GM12878 (cell line): ENCODE data around the gene LRIG2.

ENCODE experiments used
- CEBPB ChIP-seq, 2 experiments: fragments of 150-350 bp in 1 of 2; IDR thresholded peaks; 2 replicates each; pipeline ENCODE4 v1.6.1; 2012 to 2014; ENCODE audit warnings: low read depth in 2 of 2, low read length in 2 of 2, borderline replicate concordance in 1 of 2, inconsistent platforms in 1 of 2
- NR2C2 ChIP-seq: IDR thresholded peaks from 2 replicates; pipeline ENCODE4 v1.6.1; 2011; ENCODE audit warnings: borderline replicate concordance, low read depth; ENCODE audit not compliant: control insufficient read depth, insufficient read length
- POLR2A ChIP-seq: IDR thresholded peaks from 2 replicates; pipeline ENCODE4 v1.6.1; 2011; ENCODE audit warnings: low read depth, mild to moderate bottlenecking, low read length
- RAD21 ChIP-seq: IDR thresholded peaks from 2 replicates; pipeline ENCODE4 v1.6.1; 2011; ENCODE audit warnings: mild to moderate bottlenecking, low read depth, low read length, moderate library complexity; ENCODE audit not compliant: insufficient read depth
- RCOR1 ChIP-seq: conservative IDR thresholded peaks from 2 replicates; pipeline ENCODE4 v1.6.1; 2012; ENCODE audit warnings: low read depth, low read length, improper control_type of control experiment
- ZNF384 ChIP-seq: IDR thresholded peaks from 2 replicates; pipeline ENCODE4 v1.6.1; 2012; ENCODE audit warnings: low read depth, mild to moderate bottlenecking, low read length, improper control_type of control experiment, borderline replicate concordance
- TF ChIP-seq, protein P1 (sequence below): fragments of 450-650 bp; formaldehyde crosslinking; IDR thresholded peaks from 2 replicates; pipeline ENCODE4 v1.4.0; 2020; ENCODE audit warnings: mild to moderate bottlenecking, moderate library complexity

DNA sequence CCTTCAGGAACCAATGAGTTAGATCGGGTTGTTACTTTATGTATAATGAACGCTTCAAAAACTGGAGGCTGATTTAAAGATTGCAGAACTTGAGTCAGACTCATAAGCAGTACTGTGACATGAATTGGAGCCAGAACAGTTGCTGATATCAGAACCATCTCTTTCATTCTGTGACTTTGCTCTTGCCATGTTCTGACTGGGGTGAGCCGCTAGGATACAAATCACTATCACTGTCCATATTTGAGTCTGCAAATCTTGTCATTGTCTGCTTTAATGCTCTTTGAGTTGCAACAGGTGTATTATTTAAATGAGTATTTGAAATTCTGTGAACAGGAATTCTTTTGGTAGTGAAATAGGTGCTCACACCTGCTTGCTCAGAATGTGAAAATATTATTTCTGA, 52.5 kb downstream of the LRIG2 start:
- no peak for TF ChIP-seq CEBPB (IDR thresholded peaks at IDR 0.05; ENCODE audit: borderline replicate concordance in 1 of 2, low read depth in 2 of 2, low read length in 2 of 2)
- TF ChIP-seq ZNF384, result no peak
- no peak for TF ChIP-seq RAD21
- no peak for TF ChIP-seq POLR2A
- TF ChIP-seq RCOR1, result no peak
- TF ChIP-seq, protein P1, sequence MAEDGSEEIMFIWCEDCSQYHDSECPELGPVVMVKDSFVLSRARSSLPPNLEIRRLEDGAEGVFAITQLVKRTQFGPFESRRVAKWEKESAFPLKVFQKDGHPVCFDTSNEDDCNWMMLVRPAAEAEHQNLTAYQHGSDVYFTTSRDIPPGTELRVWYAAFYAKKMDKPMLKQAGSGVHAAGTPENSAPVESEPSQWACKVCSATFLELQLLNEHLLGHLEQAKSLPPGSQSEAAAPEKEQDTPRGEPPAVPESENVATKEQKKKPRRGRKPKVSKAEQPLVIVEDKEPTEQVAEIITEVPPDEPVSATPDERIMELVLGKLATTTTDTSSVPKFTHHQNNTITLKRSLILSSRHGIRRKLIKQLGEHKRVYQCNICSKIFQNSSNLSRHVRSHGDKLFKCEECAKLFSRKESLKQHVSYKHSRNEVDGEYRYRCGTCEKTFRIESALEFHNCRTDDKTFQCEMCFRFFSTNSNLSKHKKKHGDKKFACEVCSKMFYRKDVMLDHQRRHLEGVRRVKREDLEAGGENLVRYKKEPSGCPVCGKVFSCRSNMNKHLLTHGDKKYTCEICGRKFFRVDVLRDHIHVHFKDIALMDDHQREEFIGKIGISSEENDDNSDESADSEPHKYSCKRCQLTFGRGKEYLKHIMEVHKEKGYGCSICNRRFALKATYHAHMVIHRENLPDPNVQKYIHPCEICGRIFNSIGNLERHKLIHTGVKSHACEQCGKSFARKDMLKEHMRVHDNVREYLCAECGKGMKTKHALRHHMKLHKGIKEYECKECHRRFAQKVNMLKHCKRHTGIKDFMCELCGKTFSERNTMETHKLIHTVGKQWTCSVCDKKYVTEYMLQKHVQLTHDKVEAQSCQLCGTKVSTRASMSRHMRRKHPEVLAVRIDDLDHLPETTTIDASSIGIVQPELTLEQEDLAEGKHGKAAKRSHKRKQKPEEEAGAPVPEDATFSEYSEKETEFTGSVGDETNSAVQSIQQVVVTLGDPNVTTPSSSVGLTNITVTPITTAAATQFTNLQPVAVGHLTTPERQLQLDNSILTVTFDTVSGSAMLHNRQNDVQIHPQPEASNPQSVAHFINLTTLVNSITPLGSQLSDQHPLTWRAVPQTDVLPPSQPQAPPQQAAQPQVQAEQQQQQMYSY (CRISPR knock-in tag), result no peak
- TF ChIP-seq NR2C2, result no peak
